Measurements from ENCODE around the gene ADGRV1. TPM values are rescaled to one million over a fixed set of nuclear protein-coding genes. Genes with fewer than 3 reads are reported as not detected.

ADGRV1 gene
- total RNA-seq, 1 experiment from 2014 or later, result 64.8 TPM

- Histone ChIP-seq H3K9me3 (ENCODE audit: control insufficient read depth, low read depth, low read length) (no peaks in the 10 kb centered on the region), H3K79me2 (ENCODE audit: insufficient read depth, low read length) (no peaks in the 10 kb centered on the region), H2BK12ac (ENCODE audit: insufficient read length, low read depth, low read length) (no peak overlapping the region), H4K8ac (replicated peaks; ENCODE audit: insufficient read length, low read depth, low read length) (no peak overlapping the region), H4K5ac (ENCODE audit: insufficient read length, low read depth, low read length) (no peak overlapping the region), H3K27ac (ENCODE audit: insufficient read length, low read depth, low read length) (no peak overlapping the region), H3K56ac (ENCODE audit: insufficient read length, low read depth, low read length) (no peak overlapping the region), H3K9ac (ENCODE audit: extremely low read depth, insufficient read length, low read length) (no peak overlapping the region), H2BK20ac (ENCODE audit: low read depth, low read length, poor library complexity, severe bottlenecking) (no peak overlapping the region), H3K18ac (ENCODE audit: insufficient read length, low read depth, low read length) (no peak overlapping the region), H2AFZ (ENCODE audit: low read length) (no peak overlapping the region), H2BK120ac (ENCODE audit: low read depth, low read length, poor library complexity, severe bottlenecking) (no peak overlapping the region), H3K4ac (ENCODE audit: low read depth, low read length) (no peak overlapping the region), H2BK5ac (ENCODE audit: insufficient read length, low read length) (no peak overlapping the region), H4K91ac (ENCODE audit: insufficient read length, low read depth, low read length) (no peak overlapping the region), H3K14ac (ENCODE audit: insufficient read depth, low read length) (no peak overlapping the region), H3K23ac (ENCODE audit: insufficient read length, low read depth, low read length) (no peak overlapping the region), H3K4me1 (ENCODE audit: insufficient read depth, low read length) (no peaks in the 10 kb centered on the region), H3K27me3 (ENCODE audit: insufficient read depth, low read length) (no peaks in the 10 kb centered on the region), H3T11ph (ENCODE audit: low read length) (no peak overlapping the region), H3K23me2 (ENCODE audit: insufficient read length, low read depth, low read length, poor library complexity, severe bottlenecking) (no peaks in the 10 kb centered on the region), H2AK5ac (ENCODE audit: insufficient read length, low read length) (no peak overlapping the region), H4K20me1 (ENCODE audit: control insufficient read depth, insufficient read depth, insufficient read length) (no peaks in the 10 kb centered on the region), H3K4me2 (ENCODE audit: insufficient read depth, insufficient read length, low read length) (no peak overlapping the region), H2BK15ac (ENCODE audit: low read depth, low read length) (no peak overlapping the region), H3K79me1 (ENCODE audit: insufficient read depth, low read depth, low read length, poor library complexity, severe bottlenecking) (no peaks in the 10 kb centered on the region)
- Mint-ChIP-seq H3K4me1 (peaks cover 11 to 16% of the 10 kb centered on the region in 2 experiments), H3K27me3 (ENCODE audit: low read depth) (no peaks in the 10 kb centered on the region), H3K9me3 (0 out of 5 replicates have a peak, but pooled peaks cover 0 to under 1% of the 10 kb centered on the region in 2 experiments), H3K36me3 (ENCODE audit: insufficient read depth in 1 of 3, low read depth in 3 of 3) (peaks cover 0 to under 1% (median 0%) of the 10 kb centered on the region in 3 experiments; a peak in 1 of 7 replicates), H3K27ac (no peak overlapping the region), H3K4me3 (no peak overlapping the region)
- no CpG with 5 or more reads among the region's 6 CpGs for WGBS (ENCODE audit: extremely low coverage, insufficient read length, low lambda C conversion rate)
- DNase-seq, result no peak
- no peak for TF ChIP-seq CTCF (conservative IDR thresholded peaks at IDR 0.05)
Measured at GRCh38 chr5:91020065-91020800, 461.6 kb downstream of the ADGRV1 start.

Measured in H9 (cell line).